ENCODE results near the gene APLP2. TPM values are rescaled to one million over a fixed set of nuclear protein-coding genes. Genes with fewer than 3 reads are reported as not detected.
A peak's percentile ranks its signal among the peaks of the same experiment; 100 is the strongest.
"Not testable (repeated sequence)": the region's sequence is repeated elsewhere in the genome, so short reads cannot be mapped to it uniquely, and the experiment has no call there.

APLP2 gene
- polyA plus RNA-seq, 1 donor from 2014 or later, result 226 TPM

DNA sequence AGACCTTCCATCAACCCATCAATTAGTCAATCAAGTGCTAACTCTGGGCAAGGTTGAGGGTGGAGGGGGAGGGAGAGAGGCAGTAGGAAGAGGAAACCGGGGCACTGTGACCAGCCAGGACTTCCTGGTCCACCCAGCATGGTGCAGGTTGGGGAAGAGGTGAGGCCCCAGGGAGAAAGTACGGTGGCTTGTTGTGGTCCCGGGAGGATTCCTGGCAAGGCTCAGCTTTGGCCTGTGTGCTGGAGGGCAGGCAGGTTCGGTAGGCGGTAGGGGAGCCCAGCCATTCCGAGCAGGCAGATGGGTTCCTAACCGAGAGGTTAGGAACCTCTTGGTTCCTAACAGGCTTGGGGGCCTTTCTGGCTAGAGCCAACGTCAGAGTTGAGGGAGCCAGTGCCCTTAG lies 100.7 kb downstream of the APLP2 start:
- H3K27me3 ChIP-seq (ENCODE audit: insufficient read depth, low read depth, low read length), result no peaks in the 10 kb centered on the region
- H3K79me2 ChIP-seq (replicated peaks; ENCODE audit: insufficient read depth, low read length), result no peaks in the 10 kb centered on the region
- peak overlapping the region; percentile 4 for H3K27ac ChIP-seq (ENCODE audit: low read length)
- no peaks in the 10 kb centered on the region for H4K20me1 ChIP-seq (ENCODE audit: insufficient read depth)
- H2AFZ ChIP-seq (ENCODE audit: low read depth, low read length), result no peak overlapping the region
- no peaks in the 10 kb centered on the region for H3K9me2 ChIP-seq (ENCODE audit: insufficient read depth, low read length)
- TF ChIP-seq SMC3 (conservative IDR thresholded peaks at IDR 0.05; ENCODE audit: poor library complexity) (no peak), MXI1 (conservative IDR thresholded peaks at IDR 0.05; ENCODE audit: poor library complexity, severe bottlenecking) (no peak), EZH2 (IDR thresholded peaks at IDR 0.05; ENCODE audit: borderline replicate concordance, insufficient read depth, low read length, poor library complexity, severe bottlenecking) (no peak), TAF1 (IDR thresholded peaks at IDR 0.05; ENCODE audit: low read depth) (no peak), RAD21 (conservative IDR thresholded peaks at IDR 0.05) (no peak), POLR2AphosphoS5 (IDR thresholded peaks at IDR 0.05) (no peak), EP300 (conservative IDR thresholded peaks at IDR 0.05; ENCODE audit: poor library complexity, severe bottlenecking) (no peak)
- TF ChIP-seq, protein P1, sequence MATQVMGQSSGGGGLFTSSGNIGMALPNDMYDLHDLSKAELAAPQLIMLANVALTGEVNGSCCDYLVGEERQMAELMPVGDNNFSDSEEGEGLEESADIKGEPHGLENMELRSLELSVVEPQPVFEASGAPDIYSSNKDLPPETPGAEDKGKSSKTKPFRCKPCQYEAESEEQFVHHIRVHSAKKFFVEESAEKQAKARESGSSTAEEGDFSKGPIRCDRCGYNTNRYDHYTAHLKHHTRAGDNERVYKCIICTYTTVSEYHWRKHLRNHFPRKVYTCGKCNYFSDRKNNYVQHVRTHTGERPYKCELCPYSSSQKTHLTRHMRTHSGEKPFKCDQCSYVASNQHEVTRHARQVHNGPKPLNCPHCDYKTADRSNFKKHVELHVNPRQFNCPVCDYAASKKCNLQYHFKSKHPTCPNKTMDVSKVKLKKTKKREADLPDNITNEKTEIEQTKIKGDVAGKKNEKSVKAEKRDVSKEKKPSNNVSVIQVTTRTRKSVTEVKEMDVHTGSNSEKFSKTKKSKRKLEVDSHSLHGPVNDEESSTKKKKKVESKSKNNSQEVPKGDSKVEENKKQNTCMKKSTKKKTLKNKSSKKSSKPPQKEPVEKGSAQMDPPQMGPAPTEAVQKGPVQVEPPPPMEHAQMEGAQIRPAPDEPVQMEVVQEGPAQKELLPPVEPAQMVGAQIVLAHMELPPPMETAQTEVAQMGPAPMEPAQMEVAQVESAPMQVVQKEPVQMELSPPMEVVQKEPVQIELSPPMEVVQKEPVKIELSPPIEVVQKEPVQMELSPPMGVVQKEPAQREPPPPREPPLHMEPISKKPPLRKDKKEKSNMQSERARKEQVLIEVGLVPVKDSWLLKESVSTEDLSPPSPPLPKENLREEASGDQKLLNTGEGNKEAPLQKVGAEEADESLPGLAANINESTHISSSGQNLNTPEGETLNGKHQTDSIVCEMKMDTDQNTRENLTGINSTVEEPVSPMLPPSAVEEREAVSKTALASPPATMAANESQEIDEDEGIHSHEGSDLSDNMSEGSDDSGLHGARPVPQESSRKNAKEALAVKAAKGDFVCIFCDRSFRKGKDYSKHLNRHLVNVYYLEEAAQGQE (IDR thresholded peaks at IDR 0.05; ENCODE audit: borderline replicate concordance), result no peak
- TF ChIP-seq, protein P2, sequence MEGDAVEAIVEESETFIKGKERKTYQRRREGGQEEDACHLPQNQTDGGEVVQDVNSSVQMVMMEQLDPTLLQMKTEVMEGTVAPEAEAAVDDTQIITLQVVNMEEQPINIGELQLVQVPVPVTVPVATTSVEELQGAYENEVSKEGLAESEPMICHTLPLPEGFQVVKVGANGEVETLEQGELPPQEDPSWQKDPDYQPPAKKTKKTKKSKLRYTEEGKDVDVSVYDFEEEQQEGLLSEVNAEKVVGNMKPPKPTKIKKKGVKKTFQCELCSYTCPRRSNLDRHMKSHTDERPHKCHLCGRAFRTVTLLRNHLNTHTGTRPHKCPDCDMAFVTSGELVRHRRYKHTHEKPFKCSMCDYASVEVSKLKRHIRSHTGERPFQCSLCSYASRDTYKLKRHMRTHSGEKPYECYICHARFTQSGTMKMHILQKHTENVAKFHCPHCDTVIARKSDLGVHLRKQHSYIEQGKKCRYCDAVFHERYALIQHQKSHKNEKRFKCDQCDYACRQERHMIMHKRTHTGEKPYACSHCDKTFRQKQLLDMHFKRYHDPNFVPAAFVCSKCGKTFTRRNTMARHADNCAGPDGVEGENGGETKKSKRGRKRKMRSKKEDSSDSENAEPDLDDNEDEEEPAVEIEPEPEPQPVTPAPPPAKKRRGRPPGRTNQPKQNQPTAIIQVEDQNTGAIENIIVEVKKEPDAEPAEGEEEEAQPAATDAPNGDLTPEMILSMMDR (IDR thresholded peaks at IDR 0.05; ENCODE audit: poor library complexity, severe bottlenecking), result no peak
- no peak overlapping the region for H3K4me3 ChIP-seq (ENCODE audit: low read length)
- no peak overlapping the region for H3K4me2 ChIP-seq (ENCODE audit: low read length)
- H3K9me3 ChIP-seq (ENCODE audit: low read length), result no peaks in the 10 kb centered on the region
- H3F3A ChIP-seq (ENCODE audit: insufficient read depth, low read length, poor library complexity, severe bottlenecking), result no peaks in the 10 kb centered on the region
- H3K36me3 ChIP-seq (ENCODE audit: insufficient read depth, low read length), result no peaks in the 10 kb centered on the region
- no peak overlapping the region for H3K9ac ChIP-seq (ENCODE audit: low read length)

DNA sequence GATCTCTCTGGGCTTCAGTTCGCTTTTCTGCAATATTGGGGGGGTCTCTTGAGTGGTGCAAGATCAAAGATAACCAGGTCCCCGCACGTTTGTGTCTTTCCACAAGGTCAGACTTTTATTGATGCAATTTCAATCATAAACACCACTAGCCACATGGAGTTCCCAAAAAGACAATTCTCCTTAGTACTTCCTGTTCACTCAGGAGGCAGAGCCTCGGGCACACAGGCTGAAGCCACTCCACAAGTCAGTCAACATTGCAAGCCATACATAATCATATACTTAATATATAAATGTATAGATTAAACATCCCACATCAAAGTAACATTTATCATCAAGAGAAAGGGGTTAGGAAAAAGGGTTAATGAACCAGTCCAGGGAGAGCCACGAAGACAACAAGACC lies 101.8 kb downstream of the APLP2 start:
- H3K9ac ChIP-seq (ENCODE audit: low read length), result no peak overlapping the region
- no peaks in the 10 kb centered on the region for H3K9me2 ChIP-seq (ENCODE audit: insufficient read depth, low read length)
- no peak overlapping the region for H3K4me2 ChIP-seq (ENCODE audit: low read length)
- H3K36me3 ChIP-seq (ENCODE audit: insufficient read depth, low read length), result no peaks in the 10 kb centered on the region
- H3K27ac ChIP-seq (ENCODE audit: low read length), result peak overlapping the region; percentile 22
- no peaks in the 10 kb centered on the region for H3K79me2 ChIP-seq (replicated peaks; ENCODE audit: insufficient read depth, low read length)
- H4K20me1 ChIP-seq (ENCODE audit: insufficient read depth), result no peaks in the 10 kb centered on the region
- H3F3A ChIP-seq (ENCODE audit: insufficient read depth, low read length, poor library complexity, severe bottlenecking), result no peaks in the 10 kb centered on the region
- H3K4me3 ChIP-seq (ENCODE audit: low read length), result no peak overlapping the region
- TF ChIP-seq TAF1 (IDR thresholded peaks at IDR 0.05; ENCODE audit: low read depth) (no peak), EP300 (conservative IDR thresholded peaks at IDR 0.05; ENCODE audit: poor library complexity, severe bottlenecking) (no peak), SMC3 (conservative IDR thresholded peaks at IDR 0.05; ENCODE audit: poor library complexity) (no peak), MXI1 (conservative IDR thresholded peaks at IDR 0.05; ENCODE audit: poor library complexity, severe bottlenecking) (no peak), RAD21 (conservative IDR thresholded peaks at IDR 0.05) (no peak), POLR2AphosphoS5 (IDR thresholded peaks at IDR 0.05) (no peak), EZH2 (IDR thresholded peaks at IDR 0.05; ENCODE audit: borderline replicate concordance, insufficient read depth, low read length, poor library complexity, severe bottlenecking) (no peak)
- TF ChIP-seq, protein P2 (IDR thresholded peaks at IDR 0.05; ENCODE audit: poor library complexity, severe bottlenecking), result no peak
- TF ChIP-seq, protein P1 (IDR thresholded peaks at IDR 0.05; ENCODE audit: borderline replicate concordance), result no peak
- no peak overlapping the region for H2AFZ ChIP-seq (ENCODE audit: low read depth, low read length)
- H3K9me3 ChIP-seq (ENCODE audit: low read length), result no peaks in the 10 kb centered on the region
- H3K27me3 ChIP-seq (ENCODE audit: insufficient read depth, low read depth, low read length), result no peaks in the 10 kb centered on the region

DNA sequence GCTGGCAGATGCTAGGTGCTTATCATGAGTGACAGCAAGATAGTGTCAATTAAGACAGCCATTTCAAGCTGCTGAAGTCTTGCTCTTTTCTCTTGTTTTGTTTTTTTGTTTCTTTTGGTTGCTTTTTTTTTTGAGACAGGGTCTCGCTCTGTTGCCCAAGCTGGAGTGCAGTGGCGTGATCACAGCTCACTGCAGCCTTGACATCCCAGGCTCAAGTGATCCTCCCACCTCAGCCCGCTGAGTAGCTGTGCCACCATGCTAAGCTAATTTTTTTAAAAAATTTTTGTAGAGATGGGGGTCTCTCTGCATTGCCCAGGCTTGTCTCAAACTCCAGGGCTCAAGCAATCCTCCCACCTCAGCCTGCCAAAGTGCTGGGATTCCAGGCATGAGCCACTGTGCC lies 102.3 kb downstream of the APLP2 start:
- not testable (repeated sequence) for H3K79me2 ChIP-seq (replicated peaks; ENCODE audit: insufficient read depth, low read length); H3K9me2 ChIP-seq (ENCODE audit: insufficient read depth, low read length); H2AFZ ChIP-seq (ENCODE audit: low read depth, low read length); H4K20me1 ChIP-seq (ENCODE audit: insufficient read depth); H3K4me3 ChIP-seq (ENCODE audit: low read length); H3K9ac ChIP-seq (ENCODE audit: low read length); H3K36me3 ChIP-seq (ENCODE audit: insufficient read depth, low read length); H3K27ac ChIP-seq (ENCODE audit: low read length); H3K9me3 ChIP-seq (ENCODE audit: low read length); H3F3A ChIP-seq (ENCODE audit: insufficient read depth, low read length, poor library complexity, severe bottlenecking); H3K4me2 ChIP-seq (ENCODE audit: low read length); H3K27me3 ChIP-seq (ENCODE audit: insufficient read depth, low read depth, low read length)

Measured in neural cell (in vitro differentiated cells).